HL-60 (cell line): Measurements from ENCODE around the gene HNF4A.
"Not testable (repeated sequence)": the region's sequence is repeated elsewhere in the genome, so short reads cannot be mapped to it uniquely, and the experiment has no call there.

Experiments
- DNase-seq, 2 experiments: peaks; one replicate each; pipeline ENCODE4 v3.0.0-alpha.2; 2010 to 2020; ENCODE audit warnings: low read depth in 1 of 2, low spot score in 1 of 2
- H3K27ac ChIP-seq: fragments of 250-450 bp; sonication (Bioruptor Pico); replicated peaks from 2 replicates; pipeline ENCODE4 v1.5.1; 2020; ENCODE audit warnings: mild to moderate bottlenecking, moderate library complexity
- H3K27me3 ChIP-seq: fragments of 250-450 bp; sonication (Bioruptor Pico); 2 replicates; pipeline ENCODE4 v1.5.1; 2021; ENCODE audit warnings: mild to moderate bottlenecking, moderate library complexity; ENCODE audit not compliant: insufficient read depth, poor library complexity, severe bottlenecking
- H3K4me3 ChIP-seq: replicated peaks from 2 replicates; pipeline ENCODE4 v1.5.1; 2011; ENCODE audit warnings: mild to moderate bottlenecking, control low read depth, low read length; ENCODE audit not compliant: insufficient read depth
- CTCF ChIP-seq: IDR thresholded peaks from one replicate; pipeline ENCODE4 v1.5.1; 2011; ENCODE audit warnings: low read length, control low read depth, inconsistent platforms; ENCODE audit not compliant: insufficient read depth
- GABPA ChIP-seq: IDR thresholded peaks from 2 replicates; pipeline ENCODE4 v1.6.1; 2012; ENCODE audit warnings: low read depth
- POLR2AphosphoS5 ChIP-seq: IDR thresholded peaks from 2 replicates; pipeline ENCODE4 v1.6.1; 2012; ENCODE audit warnings: low read depth
- REST ChIP-seq: IDR thresholded peaks from 2 replicates; pipeline ENCODE4 v1.6.1; 2012; ENCODE audit warnings: low read depth; ENCODE audit not compliant: insufficient replicate concordance
- SPI1 ChIP-seq: IDR thresholded peaks from 2 replicates; pipeline ENCODE4 v1.6.1; 2012; ENCODE audit warnings: low read depth, mild to moderate bottlenecking, borderline replicate concordance

HNF4A gene

GRCh38 chr20:44324343-44324742 is 31.2 kb upstream of the HNF4A start:
- H3K27me3 ChIP-seq: peaks cover 9% of the 10 kb centered on the region
- H3K27ac ChIP-seq: no peak overlapping the region
- DNase-seq: no peak
- TF ChIP-seq REST (no peak), CTCF (no peak), GABPA (no peak), SPI1 (no peak), POLR2AphosphoS5 (no peak)
- H3K4me3 ChIP-seq: no peak overlapping the region

- TF ChIP-seq POLR2AphosphoS5: no peak
- Histone ChIP-seq H3K4me3 (peak overlapping the region; percentile 20), H3K27me3 (peaks cover 9% of the 10 kb centered on the region), H3K27ac (no peak overlapping the region)
- DNase-seq: no peak
Observed at GRCh38 chr20:44326391-44327159, 28.9 kb upstream of the HNF4A start.

- DNase-seq, H3K4me3 ChIP-seq, H3K27me3 ChIP-seq, H3K27ac ChIP-seq: not testable (repeated sequence)
Observed at GRCh38 chr20:44327748-44328147, 27.8 kb upstream of the HNF4A start.

- no peak overlapping the region for H3K27ac ChIP-seq
- TF ChIP-seq POLR2AphosphoS5: no peak
- no peak for TF ChIP-seq REST
- no peak for TF ChIP-seq SPI1
- TF ChIP-seq CTCF: no peak
- no peak for DNase-seq
- peaks cover 6% of the 10 kb centered on the region for H3K27me3 ChIP-seq
- no peak overlapping the region for H3K4me3 ChIP-seq
Observed at GRCh38 chr20:44328428-44328827, 27.1 kb upstream of the HNF4A start.

- TF ChIP-seq GABPA: no peak
- no peak for TF ChIP-seq POLR2AphosphoS5
- TF ChIP-seq CTCF: no peak
- no peak for TF ChIP-seq REST
- TF ChIP-seq SPI1: no peak
- Histone ChIP-seq H3K4me3 (no peak overlapping the region), H3K27ac (no peak overlapping the region), H3K27me3 (peaks cover 3% of the 10 kb centered on the region)
- no peak for DNase-seq
Observed at GRCh38 chr20:44331201-44331600, 24.3 kb upstream of the HNF4A start.
